Loucy (cell line): ENCODE results near the gene MACROD2.

Experiments
- CTCF ChIP-seq: fragments of 200-600 bp; sonication (generic); conservative IDR thresholded peaks from 2 replicates; pipeline ENCODE4 v1.5.1; 2014; ENCODE audit warnings: mild to moderate bottlenecking, antibody characterized with exemption, low read length
- EZH2phosphoT487 ChIP-seq: fragments of 200-600 bp; IDR thresholded peaks from 2 replicates; pipeline ENCODE4 v1.6.1; 2018; ENCODE audit warnings: antibody characterized with exemption, mild to moderate bottlenecking, moderate library complexity, borderline replicate concordance

- TF ChIP-seq CTCF (no peak), EZH2phosphoT487 (no peak)
These were observed 299.9 kb downstream of the MACROD2 start for GRCh38 chr20:14295238-14295637.
